Endometrial microvascular endothelial cells (primary cell): ENCODE measurements around the gene ZYG11A. TPM values are rescaled to one million over a fixed set of nuclear protein-coding genes. Genes with fewer than 3 reads are reported as not detected.
"Not testable (repeated sequence)": the region's sequence is repeated elsewhere in the genome, so short reads cannot be mapped to it uniquely, and the experiment has no call there.

ENCODE experiments used
- in situ Hi-C: cut with HindIII; loops from 2 replicates; pipeline ENCODE4 v1.10.0; 2017; ENCODE audit warnings: low sequenced_read_pairs, low pct_unique_long_range_greater_than_20kb; ENCODE audit errors: inconsistent ontology term
- total RNA-seq: library from RNA; depleted of rRNA; stranded (reverse); fragments of >200 nt; gene quantifications from one replicate; pipeline ENCODE4 v1.2.3, GENCODE V29; 2015; ENCODE audit errors: inconsistent ontology term

Gene ZYG11A
- total RNA-seq, 1 donor from 2014 or later: under 0.01 TPM

- in situ Hi-C loops: no loop called here
Observed at GRCh38 chr1:52867087-52867863, 24.7 kb downstream of the ZYG11A start.

- in situ Hi-C loops: not testable (repeated sequence)
Observed at GRCh38 chr1:52869727-52870126, 27.2 kb downstream of the ZYG11A start.

- in situ Hi-C loops: no loop called here
Observed at GRCh38 chr1:52876843-52877242, 34.3 kb downstream of the ZYG11A start.

GRCh38 chr1:52877554-52877953 lies 35.0 kb downstream of the ZYG11A start:
- in situ Hi-C loops: no loop called here

- in situ Hi-C loops: no loop called here
Observed at GRCh38 chr1:52880206-52880605, 37.6 kb downstream of the ZYG11A start.

- in situ Hi-C loops: no loop called here
Observed at GRCh38 chr1:52887483-52887882, 44.9 kb downstream of the ZYG11A start.

GRCh38 chr1:52892424-52893215 lies 50.1 kb downstream of the ZYG11A start:
- in situ Hi-C loops: no loop called here

GRCh38 chr1:52899445-52899894 lies 56.9 kb downstream of the ZYG11A start:
- in situ Hi-C loops: no loop called here

- in situ Hi-C loops: no loop called here
Observed at GRCh38 chr1:52900402-52900801, 57.8 kb downstream of the ZYG11A start.

GRCh38 chr1:52901384-52901783 lies 58.8 kb downstream of the ZYG11A start:
- in situ Hi-C loops: no loop called here

- in situ Hi-C loops: no loop called here
Observed at GRCh38 chr1:52904208-52904926, 61.8 kb downstream of the ZYG11A start.

GRCh38 chr1:52904927-52905698 lies 62.6 kb downstream of the ZYG11A start:
- in situ Hi-C loops: no loop called here

- in situ Hi-C loops: no loop called here
Observed at GRCh38 chr1:52906135-52906603, 63.6 kb downstream of the ZYG11A start.

- in situ Hi-C loops: no loop called here
Observed at GRCh38 chr1:52907068-52907811, 64.7 kb downstream of the ZYG11A start.

GRCh38 chr1:52907812-52908153 lies 65.2 kb downstream of the ZYG11A start:
- in situ Hi-C loops: no loop called here

- in situ Hi-C loops: no loop called here
Observed at GRCh38 chr1:52911541-52911940, 69.0 kb downstream of the ZYG11A start.

- in situ Hi-C loops: no loop called here
Observed at GRCh38 chr1:52913014-52913413, 70.5 kb downstream of the ZYG11A start.

- in situ Hi-C loops: no loop called here
Observed at GRCh38 chr1:52913537-52913936, 71.0 kb downstream of the ZYG11A start.
